A673 (cell line): ENCODE data around the gene GBE1.

Source experiments
- EZH2 ChIP-seq: fragments of 200-600 bp; sonication (generic); IDR thresholded peaks from 2 replicates; pipeline ENCODE4 v1.6.1; 2017; ENCODE audit warnings: borderline replicate concordance, low read depth, mild to moderate bottlenecking, mixed read lengths, antibody characterized with exemption, low read length; ENCODE audit not compliant: poor library complexity, severe bottlenecking
- TF ChIP-seq, protein P1 (sequence below): fragments of 300-800, 200-600 bp; sonication (generic); conservative IDR thresholded peaks from 2 replicates; pipeline ENCODE4 v1.5.1; 2017; ENCODE audit warnings: low read depth, mild to moderate bottlenecking, antibody characterized with exemption, low read length, moderate library complexity, mixed read lengths

- TF ChIP-seq, protein P1, sequence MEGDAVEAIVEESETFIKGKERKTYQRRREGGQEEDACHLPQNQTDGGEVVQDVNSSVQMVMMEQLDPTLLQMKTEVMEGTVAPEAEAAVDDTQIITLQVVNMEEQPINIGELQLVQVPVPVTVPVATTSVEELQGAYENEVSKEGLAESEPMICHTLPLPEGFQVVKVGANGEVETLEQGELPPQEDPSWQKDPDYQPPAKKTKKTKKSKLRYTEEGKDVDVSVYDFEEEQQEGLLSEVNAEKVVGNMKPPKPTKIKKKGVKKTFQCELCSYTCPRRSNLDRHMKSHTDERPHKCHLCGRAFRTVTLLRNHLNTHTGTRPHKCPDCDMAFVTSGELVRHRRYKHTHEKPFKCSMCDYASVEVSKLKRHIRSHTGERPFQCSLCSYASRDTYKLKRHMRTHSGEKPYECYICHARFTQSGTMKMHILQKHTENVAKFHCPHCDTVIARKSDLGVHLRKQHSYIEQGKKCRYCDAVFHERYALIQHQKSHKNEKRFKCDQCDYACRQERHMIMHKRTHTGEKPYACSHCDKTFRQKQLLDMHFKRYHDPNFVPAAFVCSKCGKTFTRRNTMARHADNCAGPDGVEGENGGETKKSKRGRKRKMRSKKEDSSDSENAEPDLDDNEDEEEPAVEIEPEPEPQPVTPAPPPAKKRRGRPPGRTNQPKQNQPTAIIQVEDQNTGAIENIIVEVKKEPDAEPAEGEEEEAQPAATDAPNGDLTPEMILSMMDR, result no peak
- TF ChIP-seq EZH2, result no peak
Observed at GRCh38 chr3:81496407-81497104, 264.9 kb downstream of the GBE1 start.
